Thyroid gland (tissue), 4 donors: Measurements from ENCODE around the gene GGTA1.

Experiments
- CTCF ChIP-seq, 6 experiments: fragments of 200-600 bp in 3 of 6; fragments of 450-650 bp in 3 of 6; sonication (generic) in 3 of 6; IDR thresholded peaks; one replicate each; pipeline ENCODE4 v1.5.1; 2016 to 2019; ENCODE audit warnings: antibody characterized with exemption in 6 of 6, mild to moderate bottlenecking in 2 of 6, inconsistent platforms in 1 of 6, moderate library complexity in 1 of 6
- POLR2A ChIP-seq, 2 donors: fragments of 450-650 bp; IDR thresholded peaks; one replicate each; pipeline ENCODE4 v1.6.1; 2017; ENCODE audit warnings: antibody characterized with exemption in 2 of 2, mild to moderate bottlenecking in 2 of 2, moderate library complexity in 1 of 2

- no peak for TF ChIP-seq POLR2A (IDR thresholded peaks at IDR 0.05)
- no peak for TF ChIP-seq CTCF (IDR thresholded peaks at IDR 0.05)
Measured at GRCh38 chr9:121538221-121538620, 38.6 kb upstream of the GGTA1 start.
